Measurements from ENCODE around the gene CTIF.

CTIF gene

DNA sequence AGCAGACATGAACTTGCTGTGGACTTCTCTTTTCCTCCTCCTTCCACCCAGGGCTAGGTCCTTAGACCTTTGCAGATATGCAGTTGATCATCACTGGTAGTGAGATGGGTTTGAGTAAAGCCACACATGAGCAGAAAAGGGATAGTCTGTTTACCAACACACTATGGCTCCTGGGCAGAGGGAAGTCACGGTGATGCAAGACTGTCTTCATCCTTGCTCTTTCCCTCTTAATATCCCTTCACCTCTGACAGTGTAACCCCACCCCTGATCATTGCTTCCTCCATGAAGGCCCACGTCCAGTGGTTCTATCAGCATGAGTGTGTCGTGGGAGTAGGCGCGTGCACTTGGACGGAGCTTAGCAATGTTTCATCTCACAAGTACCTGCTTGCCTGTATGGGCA is 223.2 kb downstream of the CTIF start:
- DNase-seq: no peak

DNA sequence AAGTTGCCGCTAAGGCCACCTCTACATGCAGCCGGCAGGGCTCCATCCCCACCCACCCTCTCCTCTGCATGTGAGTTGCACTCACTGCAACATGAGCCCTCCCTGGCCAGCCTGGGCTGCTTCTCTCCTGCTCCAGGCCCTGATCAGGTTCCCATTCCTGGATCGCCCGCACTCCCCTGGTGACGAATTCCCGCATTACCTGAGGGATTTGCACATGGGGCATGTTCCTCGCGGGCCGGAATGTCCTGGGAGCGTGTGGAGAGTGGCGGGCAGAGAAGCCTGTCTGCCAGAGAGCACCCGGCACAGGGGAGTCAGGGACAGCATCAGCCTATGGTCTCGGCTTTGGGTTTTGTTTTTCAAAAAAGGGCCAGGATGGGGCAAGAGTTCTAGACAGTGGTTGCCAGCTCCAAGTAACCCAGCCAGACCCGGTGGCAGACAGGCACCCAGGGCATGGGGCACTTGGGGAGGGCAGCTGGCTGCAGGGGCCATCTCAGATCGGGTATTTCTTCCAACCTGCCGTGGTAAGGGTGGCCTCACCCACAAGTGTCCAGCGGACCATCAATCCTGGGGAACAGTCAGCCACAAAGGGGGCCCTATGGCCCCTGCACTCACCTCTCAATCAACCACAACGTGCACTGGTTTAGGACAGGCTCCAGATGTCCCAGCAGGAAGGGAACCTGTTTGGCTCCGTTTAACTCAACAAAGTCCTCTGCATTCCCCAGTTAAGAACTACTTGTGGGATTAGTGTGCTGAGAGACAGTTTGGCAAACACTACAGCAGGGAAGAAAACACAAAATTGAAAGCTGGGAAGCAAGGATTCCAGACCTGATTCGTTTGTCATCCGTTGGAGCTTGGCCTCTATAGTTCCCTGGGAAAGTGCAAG is 224.2 kb downstream of the CTIF start:
- no peak for DNase-seq

DNA sequence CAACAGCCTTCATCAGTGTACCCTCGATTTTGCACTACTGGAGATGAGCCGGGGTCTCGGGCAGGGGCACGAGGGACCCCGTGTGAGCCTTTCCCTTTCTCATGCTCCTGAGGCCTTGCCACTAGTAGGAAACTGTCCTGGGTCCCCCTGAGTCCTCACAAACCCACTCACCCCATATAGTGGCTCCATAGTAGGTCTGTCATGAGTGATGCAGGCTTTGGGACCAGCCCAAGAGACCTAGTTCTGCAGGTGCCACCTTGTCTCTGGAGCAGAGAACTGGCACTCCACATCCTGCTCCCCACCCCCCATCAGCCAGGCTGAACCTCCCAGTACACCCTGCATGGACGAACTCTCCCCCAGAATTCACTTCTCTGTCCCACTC is 224.9 kb downstream of the CTIF start:
- no peak for DNase-seq

DNA sequence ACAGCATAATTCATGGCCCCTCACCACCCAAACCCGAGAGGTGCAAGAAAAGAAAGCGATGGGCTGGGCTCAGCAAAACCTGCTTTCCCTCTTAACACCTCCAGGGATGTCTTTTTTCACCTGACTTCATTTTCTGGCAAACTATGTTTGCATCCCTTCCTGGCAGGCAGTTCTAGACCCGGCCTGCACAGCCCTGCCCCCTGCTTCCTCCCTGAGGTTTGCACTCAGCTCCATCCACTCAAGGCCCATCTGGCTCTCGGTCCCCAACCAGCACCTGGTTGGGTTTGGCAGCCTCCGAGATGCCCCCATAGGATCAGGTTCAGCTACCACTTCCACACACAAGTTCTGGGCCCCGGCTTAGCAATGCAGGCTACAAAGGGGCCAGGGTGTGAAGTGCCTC is 226.2 kb downstream of the CTIF start:
- peak; percentile 94 for DNase-seq

DNA sequence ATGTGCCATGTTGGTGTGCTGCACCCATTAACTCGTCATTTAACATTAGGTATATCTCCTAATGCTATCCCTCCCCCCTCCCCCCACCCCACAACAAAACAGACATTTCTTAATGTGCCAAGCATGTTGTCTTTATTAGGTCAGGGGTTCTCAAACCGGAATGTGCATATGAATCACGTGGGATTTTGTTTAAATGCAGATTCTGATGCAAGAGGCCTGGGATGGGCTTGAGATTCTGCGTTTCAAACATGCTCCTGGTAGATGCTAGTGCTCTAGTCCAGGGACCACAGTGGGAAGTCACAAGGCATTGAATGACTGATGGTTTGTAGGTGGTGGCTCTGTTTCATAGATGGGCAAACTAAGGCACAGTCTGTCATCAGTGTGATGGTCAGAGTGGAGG is 227.2 kb downstream of the CTIF start:
- DNase-seq: no peak

DNA sequence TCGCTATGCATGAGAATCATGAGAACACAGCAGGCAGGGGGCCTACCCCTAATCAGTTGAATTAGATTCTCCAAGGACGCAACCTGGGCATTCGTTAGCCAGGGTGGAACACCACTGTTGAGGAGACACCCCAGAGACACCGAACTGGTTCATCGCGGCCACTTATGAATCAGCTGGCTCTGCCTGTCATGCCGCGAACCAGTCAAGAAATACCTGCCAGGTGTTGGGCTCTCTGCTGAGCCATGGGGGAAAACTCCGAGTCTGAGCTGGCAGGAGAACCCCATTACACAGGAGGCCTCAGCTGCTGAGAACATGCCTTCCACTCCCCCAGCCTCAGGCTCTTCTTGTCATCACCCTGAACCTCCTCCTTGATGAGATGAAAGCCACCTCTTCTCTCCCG is 227.7 kb downstream of the CTIF start:
- DNase-seq: no peak

DNA sequence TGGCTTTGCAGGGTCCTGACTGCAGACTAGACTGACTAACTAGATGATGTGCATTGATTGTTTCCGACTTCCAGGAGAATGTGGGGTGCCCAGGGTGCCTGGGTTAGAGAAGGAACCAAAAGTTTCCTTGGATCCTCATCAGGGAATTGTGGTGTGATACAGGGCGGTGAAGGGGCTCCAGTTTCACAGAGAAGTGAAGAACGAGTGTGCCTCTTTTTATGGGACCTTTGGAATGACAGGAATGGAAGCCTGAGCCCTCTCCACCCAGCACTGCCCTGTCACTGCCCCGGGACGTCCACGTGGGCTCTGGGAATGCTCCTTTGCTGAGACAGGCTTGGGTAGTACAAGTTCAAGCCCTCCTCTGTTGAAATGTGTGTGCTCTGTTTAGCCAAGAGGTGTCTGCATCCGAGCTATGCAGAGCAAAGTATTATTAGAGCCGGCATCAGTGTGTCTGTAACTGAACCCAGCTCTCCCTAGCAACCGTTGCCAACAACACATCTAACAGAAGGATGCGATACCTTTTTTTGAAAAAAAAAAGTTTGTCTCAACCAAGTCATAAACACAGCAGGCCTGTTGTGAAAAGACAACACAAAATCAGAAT is 228.4 kb downstream of the CTIF start:
- no peak for DNase-seq

DNA sequence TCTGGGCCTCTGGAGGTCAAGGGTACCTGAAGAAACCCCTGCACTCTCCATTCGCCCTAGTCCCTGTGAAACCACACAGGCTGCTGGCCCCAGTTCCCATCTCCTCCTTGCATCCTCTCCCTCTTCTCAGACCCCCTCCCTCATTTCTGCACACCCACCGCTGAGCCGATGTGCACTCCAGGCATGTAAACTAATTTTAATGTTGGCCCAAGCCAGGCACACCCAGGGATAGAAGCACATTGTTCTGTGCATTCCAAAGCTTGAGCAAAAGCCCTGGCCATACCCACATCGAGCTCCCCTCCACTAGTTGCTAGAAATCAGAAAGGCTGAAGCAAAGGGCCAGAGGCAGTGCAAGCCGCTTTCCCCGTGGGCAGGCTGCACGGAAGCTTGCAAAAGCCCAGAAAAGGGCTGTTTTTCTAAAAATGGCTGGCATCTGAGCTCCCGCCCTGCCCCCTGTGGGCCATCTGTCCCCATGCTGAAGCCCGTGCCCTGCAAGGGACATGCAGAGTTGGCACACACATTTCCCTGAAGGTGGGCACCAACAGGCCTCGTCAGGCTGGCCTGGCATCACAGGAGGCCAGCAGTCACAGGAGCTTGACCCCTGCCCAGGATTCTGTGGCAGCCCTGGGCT is 230.3 kb downstream of the CTIF start:
- no peak for DNase-seq

DNA sequence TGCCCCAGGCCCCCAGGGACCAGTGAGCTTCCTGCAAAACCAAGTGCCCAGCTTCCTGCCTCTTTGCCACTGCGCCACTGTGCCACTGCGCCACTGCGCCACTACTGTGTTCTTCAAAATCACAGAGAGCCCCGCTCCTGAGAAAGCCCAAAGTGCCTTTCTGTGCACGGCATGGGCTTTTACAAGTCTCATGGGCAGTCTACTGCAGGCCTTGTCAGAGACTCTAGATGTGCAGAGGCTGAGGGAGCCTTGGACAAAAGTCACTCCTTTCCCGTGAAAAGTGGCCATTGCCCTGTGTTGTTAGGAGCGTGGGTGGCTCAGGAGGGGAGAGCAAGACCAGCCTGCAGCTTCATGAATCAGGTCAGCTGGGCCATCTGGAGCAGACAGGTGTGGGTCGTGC is 231.4 kb downstream of the CTIF start:
- DNase-seq: no peak

DNA sequence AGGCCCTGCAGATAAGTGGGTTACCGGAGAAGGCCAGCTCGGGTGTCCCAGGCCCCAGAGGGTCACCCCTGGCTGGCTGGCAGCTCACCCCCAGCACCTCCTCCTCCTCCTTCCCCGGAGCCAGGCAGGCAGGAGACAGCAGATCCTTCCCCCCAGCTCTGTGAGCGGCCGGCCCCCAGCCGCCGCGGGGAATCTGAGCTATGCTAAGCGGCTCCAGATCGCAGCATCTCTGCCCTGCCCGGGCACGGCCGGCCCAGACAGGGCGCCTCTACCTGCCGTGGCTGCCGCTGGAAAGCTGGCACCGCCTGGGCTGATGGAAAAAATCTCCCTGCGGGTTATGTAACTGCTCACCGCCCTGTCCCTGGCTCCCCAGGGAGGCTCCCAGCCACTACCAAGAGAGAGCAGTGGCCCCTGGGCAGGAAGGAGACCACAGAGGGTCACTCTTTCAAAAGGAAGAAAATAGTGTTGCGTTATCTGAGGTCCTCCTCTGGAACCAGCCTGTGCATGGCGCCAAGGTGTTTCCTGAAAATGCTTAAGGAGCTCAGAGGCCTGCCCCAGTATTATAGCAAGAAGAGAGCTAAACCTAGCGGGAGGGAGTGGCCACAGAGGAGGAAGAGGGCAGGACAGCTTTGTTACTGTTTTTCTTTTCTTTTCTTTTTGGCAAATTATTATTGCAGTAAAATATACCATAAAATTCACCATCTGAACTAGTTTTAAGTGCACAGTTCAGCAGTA is 233.0 kb downstream of the CTIF start:
- no peak for DNase-seq

DNA sequence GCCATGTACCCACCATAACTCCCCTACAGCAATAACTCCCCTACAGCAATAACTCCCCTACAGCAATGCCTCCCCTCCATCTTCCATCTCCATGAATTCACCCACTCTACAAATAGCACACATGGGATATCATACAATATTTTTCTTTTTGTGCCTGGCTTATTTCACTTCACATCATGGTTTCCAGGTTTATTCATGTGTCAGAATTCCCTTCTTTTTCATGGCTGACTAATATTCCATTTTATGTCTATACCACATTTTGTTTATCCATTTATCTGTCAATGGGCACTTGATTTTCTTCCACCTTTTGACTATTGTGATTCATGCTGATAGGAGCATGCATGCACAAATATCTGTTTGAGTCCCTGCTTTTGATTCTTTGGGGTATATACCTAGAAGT is 233.6 kb downstream of the CTIF start:
- no peak for DNase-seq

DNA sequence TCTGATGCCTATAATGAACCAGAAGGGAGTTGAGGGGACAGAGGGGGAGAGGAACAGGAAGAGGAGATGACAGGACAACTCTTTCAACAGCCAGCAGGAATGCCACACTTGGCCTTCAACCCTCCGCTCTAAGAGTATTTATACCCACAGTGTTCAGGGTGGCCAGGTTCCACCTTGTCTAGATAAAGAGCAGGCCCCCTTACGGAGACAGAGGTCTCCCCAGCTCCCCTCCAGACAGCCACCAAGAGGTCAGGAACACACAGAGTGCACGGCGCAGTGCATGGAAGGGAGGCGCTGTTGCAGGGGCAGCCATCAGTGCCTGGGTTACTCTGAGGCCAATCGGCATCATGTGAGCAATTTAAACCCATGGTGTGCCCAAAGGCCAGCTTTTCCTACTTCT is 235.0 kb downstream of the CTIF start:
- no peak for DNase-seq

DNA sequence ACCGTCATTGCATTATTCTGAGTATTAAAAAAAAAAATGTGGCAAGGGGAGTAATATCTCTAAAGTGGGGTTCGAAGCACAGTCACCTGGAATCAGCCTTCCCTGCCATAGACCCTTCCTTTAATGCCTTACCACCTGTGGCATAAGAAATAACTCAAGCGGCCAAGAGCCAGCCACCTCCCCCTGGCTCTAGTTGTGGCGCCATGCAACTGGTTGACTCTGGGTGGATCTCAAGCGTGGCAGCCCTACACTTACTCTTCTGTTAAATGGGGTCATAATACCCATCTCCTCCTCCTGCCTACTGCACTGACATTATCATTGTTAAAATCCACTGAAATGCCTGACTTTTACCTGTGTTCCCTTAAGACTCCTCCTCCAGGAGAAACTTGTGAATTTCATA is 236.1 kb downstream of the CTIF start:
- DNase-seq: no peak

DNA sequence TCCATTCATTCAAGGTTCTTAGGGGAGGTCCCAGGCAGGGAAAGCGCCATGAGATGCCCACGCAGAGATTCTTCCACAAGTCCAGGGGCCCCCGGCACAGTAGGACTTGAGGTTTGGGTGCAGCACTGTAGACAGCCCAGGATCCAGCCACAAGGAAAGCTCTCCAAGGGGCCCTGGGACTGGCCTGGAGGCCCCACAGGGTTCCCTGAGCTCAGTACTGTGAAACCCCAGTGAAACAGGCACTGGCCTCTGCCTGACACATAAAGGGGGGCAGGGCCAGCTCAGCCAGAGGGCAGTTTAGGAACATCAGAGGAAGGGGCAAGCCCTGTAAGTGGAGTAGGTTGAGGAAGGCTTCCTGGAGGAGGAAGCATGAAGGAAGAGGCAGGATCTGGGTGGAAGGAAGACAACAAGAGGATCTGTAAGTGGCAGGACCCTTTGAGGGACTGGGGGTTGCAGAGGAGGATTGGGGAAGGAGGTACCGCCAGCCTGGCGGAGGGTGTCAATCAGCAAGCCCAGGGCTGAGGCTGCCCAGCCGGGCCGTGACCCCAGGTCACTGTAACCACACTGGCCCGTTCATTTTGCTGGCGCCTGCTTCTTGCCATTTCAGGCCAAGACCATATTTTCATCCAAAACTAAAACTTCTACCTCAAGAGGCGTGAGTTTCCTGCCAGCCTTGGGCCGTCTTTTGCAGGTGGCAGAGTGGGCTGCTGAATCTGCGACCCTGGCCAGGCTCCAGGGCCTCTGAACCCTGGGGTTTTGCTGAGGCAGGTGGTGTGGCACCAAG is 236.7 kb downstream of the CTIF start:
- DNase-seq: no peak

DNA sequence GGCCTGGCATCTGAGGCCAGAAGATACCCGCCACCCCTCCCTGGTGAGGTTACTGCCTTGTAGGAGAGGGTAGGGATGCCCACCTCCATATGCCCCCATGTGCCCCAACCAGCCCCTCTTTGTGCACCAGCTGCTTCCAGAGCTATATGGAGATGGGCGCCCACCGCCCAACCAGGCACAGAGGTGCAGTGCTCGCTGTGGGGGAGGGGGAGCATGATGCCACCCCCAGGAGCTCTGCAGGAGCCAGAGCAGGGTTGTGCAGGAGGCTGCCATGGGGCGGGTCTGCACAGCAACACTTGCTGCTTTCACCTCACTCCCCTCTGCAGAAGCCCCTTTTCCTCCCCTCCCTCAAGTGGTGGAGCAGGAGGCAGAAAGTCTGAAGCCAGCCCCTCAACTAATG is 237.3 kb downstream of the CTIF start:
- DNase-seq: no peak

DNA sequence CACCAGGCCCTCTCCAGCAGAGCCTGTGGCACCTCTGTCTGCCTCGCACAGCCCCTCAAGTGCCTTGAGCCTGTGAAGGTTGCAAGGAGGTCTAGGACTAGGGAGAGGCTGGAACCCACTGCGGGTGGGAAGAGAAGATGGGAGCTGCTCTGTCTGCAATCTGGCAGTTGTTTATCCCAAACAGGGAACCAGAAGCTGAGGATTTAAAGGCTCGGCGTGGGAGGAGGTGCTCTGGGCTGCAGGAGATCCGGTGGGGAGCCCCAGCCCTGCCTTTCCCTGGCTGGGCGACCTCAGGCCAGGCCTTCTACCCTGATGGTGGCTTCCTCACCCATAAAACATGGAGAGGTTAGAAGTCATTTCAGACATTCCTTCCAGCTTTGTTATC is 237.8 kb downstream of the CTIF start:
- no peak for DNase-seq

DNA sequence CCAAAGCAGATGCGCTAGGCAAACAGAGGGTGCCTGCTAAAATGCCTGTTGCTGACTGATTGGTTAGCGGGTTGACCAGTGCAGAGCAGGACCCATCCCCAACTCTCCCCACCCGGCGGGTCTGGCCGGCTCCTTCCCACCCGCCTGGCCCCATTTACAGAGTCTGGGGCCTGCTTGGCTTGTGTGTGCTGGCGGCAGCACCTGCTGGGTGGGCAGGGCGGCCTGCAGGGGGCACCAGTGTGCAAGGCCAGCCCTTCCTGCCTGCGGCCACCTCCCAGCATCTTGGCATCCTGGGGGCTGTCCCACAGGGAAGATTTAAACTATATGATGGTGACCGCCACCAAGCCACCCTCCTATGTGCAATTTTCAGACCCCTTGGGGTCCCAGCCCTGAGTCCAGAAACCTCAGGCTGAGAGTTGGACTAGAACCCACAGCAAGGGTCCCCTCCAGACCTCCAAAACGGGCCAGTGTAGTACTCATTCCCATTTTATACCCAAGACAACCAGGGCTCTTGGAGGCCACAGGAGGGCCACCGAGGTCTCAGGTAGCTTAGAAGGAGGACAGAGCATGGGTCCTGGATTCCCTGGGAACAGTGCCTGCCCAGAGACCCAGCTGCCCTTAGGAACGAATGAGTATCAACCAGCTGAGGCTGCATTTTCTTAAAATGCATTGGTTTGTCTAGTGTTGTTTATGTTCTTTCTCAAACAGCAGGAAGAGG is 238.4 kb downstream of the CTIF start:
- no peak for DNase-seq

DNA sequence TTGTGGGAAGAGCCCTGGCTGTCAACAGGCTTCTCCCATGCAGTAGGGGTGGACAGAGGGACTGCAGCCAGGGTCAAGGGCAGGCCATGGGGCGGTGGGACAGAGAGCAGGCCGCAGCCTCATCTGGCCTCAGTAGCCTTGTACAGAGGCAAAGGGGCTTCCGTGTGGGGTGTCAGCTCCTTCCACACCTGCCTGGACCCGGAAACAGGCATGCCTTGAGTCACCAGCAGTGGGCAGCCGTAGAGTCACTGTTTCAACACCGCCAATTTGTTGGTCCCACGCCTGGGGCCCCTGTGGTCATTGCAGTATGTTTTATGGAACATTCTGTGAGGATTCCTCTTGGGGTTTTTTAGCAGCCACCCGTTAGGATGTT is 238.9 kb downstream of the CTIF start:
- no peak for DNase-seq

DNA sequence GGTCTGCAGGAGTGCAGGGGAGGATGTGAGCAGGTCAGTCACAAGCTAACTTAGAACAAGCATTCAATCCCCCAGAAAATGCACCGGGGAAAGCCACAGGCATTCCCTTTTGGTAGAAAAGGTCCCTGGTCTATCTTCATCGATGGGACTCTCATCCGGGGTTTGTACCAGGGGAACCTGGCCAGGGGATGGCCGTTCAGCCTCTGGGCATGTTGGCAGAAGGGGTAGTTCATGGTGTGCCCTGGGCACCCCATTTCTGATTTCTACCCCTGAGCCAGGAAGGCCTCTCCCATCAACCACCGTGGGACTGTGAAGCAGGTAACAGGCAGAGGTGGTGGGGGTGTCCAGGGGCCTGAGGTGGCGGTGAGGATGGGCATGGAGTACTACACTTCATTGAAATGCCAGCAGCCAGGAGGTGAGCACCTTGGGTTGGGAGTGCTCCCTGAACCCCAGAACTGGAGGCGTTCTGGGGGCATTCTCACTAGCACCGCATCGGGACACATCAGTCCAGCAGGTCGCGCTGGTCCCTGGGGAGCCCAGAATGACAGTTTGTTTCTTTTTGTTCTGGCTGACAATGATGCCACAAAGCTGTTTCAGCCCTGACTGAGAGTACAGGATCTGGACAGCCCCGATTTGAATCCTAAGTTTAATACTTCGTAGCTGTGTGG is 239.6 kb downstream of the CTIF start:
- no peak for DNase-seq

DNA sequence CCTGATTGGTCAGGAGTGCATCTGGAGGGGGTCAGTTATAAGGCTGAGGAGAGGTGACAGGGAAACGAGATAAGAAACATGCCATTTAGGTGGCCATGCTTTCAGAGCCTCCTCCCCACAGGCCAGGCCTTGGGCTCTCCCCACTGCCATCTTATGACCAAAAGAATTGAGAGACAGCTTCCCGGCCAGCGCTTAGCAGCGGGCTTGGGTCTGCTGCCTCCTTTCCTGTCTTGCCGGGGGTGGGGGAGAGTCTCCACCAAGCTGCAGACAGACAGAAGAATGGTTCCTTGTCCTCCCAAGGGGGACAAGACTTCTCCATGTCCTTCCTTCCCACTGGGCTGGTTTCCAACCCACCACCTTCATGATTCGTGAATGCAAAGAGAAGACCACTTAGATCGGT is 240.6 kb downstream of the CTIF start:
- DNase-seq: no peak

DNA sequence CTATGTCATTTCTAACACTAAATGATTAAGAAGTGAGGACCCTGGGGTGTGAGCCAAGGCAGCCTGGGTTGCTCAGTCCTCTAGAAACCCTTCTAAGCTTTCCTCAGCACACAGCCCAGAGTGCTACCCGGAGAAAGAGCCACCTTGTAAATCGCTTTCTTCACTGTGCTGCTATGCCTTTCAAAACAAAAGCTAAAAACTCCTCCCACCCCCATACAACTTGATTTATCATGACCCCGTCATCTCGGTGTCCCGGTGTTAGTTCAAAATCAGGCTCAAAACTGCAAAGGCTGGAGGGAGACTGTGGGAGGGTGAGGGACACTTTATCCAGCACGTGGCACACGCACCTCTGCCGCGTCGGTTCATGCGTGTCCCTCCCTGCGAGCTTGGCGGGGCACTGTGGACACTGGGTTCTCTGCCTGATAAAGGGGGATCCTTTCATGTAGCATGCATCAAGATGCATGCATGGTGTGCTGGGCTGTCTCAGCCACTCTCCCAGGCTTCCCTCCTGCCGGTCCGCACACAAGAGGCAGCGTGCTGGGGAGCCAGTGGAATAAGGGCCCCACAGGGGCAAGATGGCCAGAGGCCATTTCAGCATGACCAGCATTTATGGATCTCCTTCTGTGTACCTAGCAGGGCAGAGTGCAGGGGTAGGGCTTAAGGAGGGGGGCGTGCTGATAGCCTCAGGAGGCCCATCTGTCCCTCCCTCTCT is 241.5 kb downstream of the CTIF start:
- no peak for DNase-seq

Data from DMS79 (cell line).